ENCODE data around the gene TPT1. TPM values are rescaled to one million over a fixed set of nuclear protein-coding genes. Genes with fewer than 3 reads are reported as not detected.
"Not testable (repeated sequence)": the region's sequence is repeated elsewhere in the genome, so short reads cannot be mapped to it uniquely, and the experiment has no call there.

Gene TPT1
- total and polyA plus RNA-seq, 10 donors = 2,558 to 10,629 (median 4,026) TPM

DNA sequence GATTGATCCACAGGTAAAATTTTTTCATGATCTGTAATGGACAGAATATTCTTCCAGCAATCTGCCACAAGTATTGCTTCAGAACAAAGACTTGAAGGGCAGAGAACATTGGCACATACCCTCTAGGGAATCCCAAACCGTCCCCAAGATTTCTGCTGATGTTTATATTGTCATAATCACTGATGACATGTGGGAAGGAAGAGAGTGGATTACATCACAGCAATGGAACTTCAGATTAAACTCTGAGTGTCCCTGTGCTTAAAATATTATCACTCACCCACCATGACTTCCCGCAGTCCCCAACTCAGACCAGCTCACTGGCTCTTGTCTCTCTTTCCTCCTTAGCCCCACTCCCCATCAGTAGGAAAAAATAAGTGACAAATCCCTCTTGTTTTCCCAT, 8.5 kb upstream of the TPT1 start:
- DNase-seq = no peak
- WGBS, 5 donors = 43 to 69% (median 63%) methylated on average over 2 of the region's 2 CpGs
- H3K36me3 ChIP-seq = peaks cover 0 to 100% (median 62%) of the 10 kb centered on the region in 6 donors
- H3K27ac ChIP-seq = no peak overlapping the region
- no peaks in the 10 kb centered on the region for H3K9me3 ChIP-seq
- no peak overlapping the region for H3K4me3 ChIP-seq
- intact Hi-C loops (cut with DNase I; ENCODE audit: low total_unique reads) = no loop called here
- no peak for TF ChIP-seq POLR2A (IDR thresholded peaks at IDR 0.05)
- no peak for TF ChIP-seq POLR2AphosphoS5 (IDR thresholded peaks at IDR 0.05)
- TF ChIP-seq, protein P1, sequence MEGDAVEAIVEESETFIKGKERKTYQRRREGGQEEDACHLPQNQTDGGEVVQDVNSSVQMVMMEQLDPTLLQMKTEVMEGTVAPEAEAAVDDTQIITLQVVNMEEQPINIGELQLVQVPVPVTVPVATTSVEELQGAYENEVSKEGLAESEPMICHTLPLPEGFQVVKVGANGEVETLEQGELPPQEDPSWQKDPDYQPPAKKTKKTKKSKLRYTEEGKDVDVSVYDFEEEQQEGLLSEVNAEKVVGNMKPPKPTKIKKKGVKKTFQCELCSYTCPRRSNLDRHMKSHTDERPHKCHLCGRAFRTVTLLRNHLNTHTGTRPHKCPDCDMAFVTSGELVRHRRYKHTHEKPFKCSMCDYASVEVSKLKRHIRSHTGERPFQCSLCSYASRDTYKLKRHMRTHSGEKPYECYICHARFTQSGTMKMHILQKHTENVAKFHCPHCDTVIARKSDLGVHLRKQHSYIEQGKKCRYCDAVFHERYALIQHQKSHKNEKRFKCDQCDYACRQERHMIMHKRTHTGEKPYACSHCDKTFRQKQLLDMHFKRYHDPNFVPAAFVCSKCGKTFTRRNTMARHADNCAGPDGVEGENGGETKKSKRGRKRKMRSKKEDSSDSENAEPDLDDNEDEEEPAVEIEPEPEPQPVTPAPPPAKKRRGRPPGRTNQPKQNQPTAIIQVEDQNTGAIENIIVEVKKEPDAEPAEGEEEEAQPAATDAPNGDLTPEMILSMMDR (IDR thresholded peaks at IDR 0.05 in 8 of 11, conservative IDR thresholded peaks at IDR 0.05 in 3 of 11) = no peak
- H3K4me1 ChIP-seq = peaks cover 0 to 14% (median 0%) of the 10 kb centered on the region in 6 donors
- H3K27me3 ChIP-seq (replicated peaks in 1 of 7) = no peaks in the 10 kb centered on the region

DNA sequence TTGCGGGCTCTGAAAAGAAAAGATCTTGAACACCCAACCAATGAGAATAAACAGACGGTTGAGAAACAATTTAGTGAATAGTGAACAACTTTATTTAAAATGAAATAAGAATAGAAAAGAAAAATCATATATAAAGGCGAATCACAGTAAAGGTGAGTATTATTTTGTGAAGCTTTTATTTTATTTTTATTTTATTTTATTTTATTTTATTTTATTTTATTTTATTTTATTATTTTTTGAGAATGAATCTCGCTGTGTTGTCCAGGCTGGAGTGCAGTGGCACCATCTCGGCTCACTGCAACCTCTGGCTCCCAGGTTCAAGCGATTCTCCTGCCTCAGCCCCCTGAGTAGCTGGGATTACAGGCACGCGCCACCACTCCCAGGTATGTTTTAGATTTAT, 3.1 kb upstream of the TPT1 start:
- peaks cover 0 to 62% (median 46%) of the 10 kb centered on the region in 6 donors for H3K36me3 ChIP-seq
- H3K27ac ChIP-seq; H3K9me3 ChIP-seq; H3K4me3 ChIP-seq; DNase-seq; intact Hi-C loops (cut with DNase I; ENCODE audit: low total_unique reads); H3K27me3 ChIP-seq (replicated peaks in 1 of 7): not testable (repeated sequence)
- whole genome bisulfite sequencing, 5 donors = 93 to 98% (median 96%) methylated on average over 8 of the region's 8 CpGs
- H3K4me1 ChIP-seq = peaks cover 16 to 42% (median 27%) of the 10 kb centered on the region in 6 donors

DNA sequence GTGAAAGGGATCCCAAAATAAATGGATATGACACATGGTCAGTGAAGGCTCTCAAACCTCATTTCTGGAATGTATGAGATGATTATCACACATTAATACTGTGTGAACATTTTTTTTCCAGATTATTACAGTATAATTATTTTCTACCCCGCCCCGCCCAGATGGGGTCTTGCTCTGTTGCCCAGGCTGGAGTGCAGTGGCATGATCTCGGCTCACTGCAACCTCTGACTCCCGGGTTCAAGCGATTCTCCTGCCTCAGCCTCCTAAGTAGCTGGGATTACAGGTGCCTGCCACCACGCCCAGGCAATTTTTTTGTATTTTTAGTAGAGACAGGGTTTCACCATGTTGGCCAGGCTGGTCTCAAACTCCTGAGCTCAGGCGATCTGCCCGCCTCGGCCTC, 2.1 kb upstream of the TPT1 start:
- Histone ChIP-seq H3K4me1 (peaks cover 25 to 52% (median 36%) of the 10 kb centered on the region in 6 donors), H3K27ac (peak overlapping the region in 2 of 8 donors; percentile 99 to 100), H3K36me3 (peaks cover 0 to 62% (median 49%) of the 10 kb centered on the region in 6 donors)
- DNase-seq; H3K4me3 ChIP-seq; H3K27me3 ChIP-seq (replicated peaks in 1 of 7); H3K9me3 ChIP-seq; intact Hi-C loops (cut with DNase I; ENCODE audit: low total_unique reads): not testable (repeated sequence)
- WGBS, 5 donors = 96 to 98% (median 97%) methylated on average over 9 of the region's 9 CpGs

DNA sequence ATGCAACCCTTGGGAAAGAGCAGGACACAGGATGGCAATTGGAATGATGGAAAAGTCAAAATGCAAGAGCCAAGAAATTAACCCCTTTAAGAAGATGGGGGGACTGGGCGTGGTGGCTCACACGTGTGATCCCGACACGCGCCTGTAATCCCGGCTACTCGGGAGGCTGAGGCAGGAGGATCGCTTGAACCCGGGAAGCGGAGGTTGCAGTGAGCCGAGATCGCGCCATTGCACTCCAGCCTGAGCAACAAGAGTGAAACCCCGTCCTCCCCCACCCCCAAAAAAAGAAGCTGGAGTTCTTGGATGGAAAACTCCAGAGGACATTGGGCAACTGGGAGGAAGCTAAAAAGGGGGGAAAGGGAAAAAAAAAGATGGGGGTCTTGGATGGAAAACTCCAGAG, 1.7 kb upstream of the TPT1 start:
- intact Hi-C loops (cut with DNase I; ENCODE audit: low total_unique reads); H3K9me3 ChIP-seq; DNase-seq; H3K27me3 ChIP-seq (replicated peaks in 1 of 7): not testable (repeated sequence)
- peak overlapping the region in 5 of 8 donors; percentile 99 to 100 (median 100) for H3K27ac ChIP-seq
- H3K4me3 ChIP-seq = peak overlapping the region in 2 of 8 donors; percentile 94
- H3K36me3 ChIP-seq = peaks cover 0 to 62% (median 50%) of the 10 kb centered on the region in 6 donors
- 95 to 99% (median 97%) methylated on average over 14 of the region's 14 CpGs for WGBS, 5 donors
- peaks cover 30 to 54% (median 41%) of the 10 kb centered on the region in 6 donors for H3K4me1 ChIP-seq

DNA sequence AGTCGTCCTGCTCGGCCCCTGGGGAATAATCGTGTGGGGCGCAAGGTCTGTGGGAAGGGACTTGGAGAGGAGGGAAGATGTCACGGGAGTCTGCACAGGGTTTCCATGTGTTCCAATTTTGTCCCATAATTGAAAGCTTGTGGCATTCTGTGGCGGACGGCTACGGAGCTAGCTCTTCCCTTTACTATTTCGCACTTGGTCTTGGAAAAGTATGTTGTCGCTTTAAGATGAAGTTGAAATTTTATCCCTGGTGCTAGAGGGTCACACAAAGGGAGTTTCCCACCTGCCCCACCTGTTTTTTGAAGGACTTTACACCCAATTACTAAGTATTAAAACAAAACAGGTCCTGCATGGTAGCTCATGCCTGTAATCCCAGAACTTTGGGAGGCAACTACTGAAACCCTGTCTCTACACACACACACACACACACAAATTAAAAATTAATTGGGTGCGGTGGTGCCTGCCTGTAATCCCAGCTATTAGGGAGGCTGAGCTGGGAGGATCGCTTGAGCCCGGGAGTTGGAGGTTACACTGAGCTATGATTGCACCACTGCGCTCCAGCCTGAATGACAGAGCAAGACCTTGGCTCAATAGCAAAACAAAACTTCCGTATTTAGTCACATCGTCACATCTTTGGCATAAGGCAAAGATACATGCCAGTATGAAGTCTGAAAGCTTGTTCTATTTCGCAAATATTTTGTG, 967 bp upstream of the TPT1 start:
- no peak for TF ChIP-seq POLR2A (IDR thresholded peaks at IDR 0.05)
- TF ChIP-seq, protein P1 (IDR thresholded peaks at IDR 0.05 in 8 of 11, conservative IDR thresholded peaks at IDR 0.05 in 3 of 11) = no peak
- TF ChIP-seq POLR2AphosphoS5 (IDR thresholded peaks at IDR 0.05) = peak in 1 of 3 donors; percentile 59
- WGBS, 5 donors = 23 to 30% (median 26%) methylated on average over 17 of the region's 17 CpGs
- no peaks in the 10 kb centered on the region for H3K9me3 ChIP-seq
- no peak for DNase-seq
- H3K27ac ChIP-seq = peak overlapping the region; percentile 81 to 100 (median 100)
- intact Hi-C loops (cut with DNase I; ENCODE audit: low total_unique reads) = no loop called here
- no peaks in the 10 kb centered on the region for H3K27me3 ChIP-seq (replicated peaks in 1 of 7)
- peaks cover 0 to 62% (median 50%) of the 10 kb centered on the region in 6 donors for H3K36me3 ChIP-seq
- peak overlapping the region; percentile 57 to 94 (median 79) for H3K4me3 ChIP-seq
- peaks cover 32 to 57% (median 48%) of the 10 kb centered on the region in 6 donors for H3K4me1 ChIP-seq

All from spleen (tissue), 11 donors.